HepG2 (cell line): ENCODE results near the gene NEMF. TPM values are rescaled to one million over a fixed set of nuclear protein-coding genes. Genes with fewer than 3 reads are reported as not detected.

Source experiments
- AGO2 ChIP-seq: fragments of 200-400 bp; formaldehyde crosslinking; optimal IDR thresholded peaks from 2 replicates; pipeline ENCODE3; 2017; ENCODE audit warnings: mild to moderate bottlenecking, low read depth, low read length, moderate library complexity
- ARNT2 ChIP-seq: sonication (generic); formaldehyde crosslinking; IDR thresholded peaks from 2 replicates; pipeline ENCODE4 v1.8.0; 2022; ENCODE audit warnings: mild to moderate bottlenecking, low read depth, missing genetic modification reagents, moderate library complexity
- EHMT2 ChIP-seq: fragments of 200-600 bp; sonication (generic); IDR thresholded peaks from 2 replicates; pipeline ENCODE4 v1.7.0; 2017; ENCODE audit warnings: antibody characterized with exemption, low read depth, low read length, borderline replicate concordance
- ELF4 ChIP-seq: sonication (generic); formaldehyde crosslinking; IDR thresholded peaks from 2 replicates; pipeline ENCODE4 v1.5.0; 2020; ENCODE audit warnings: missing genetic modification reagents, mild to moderate bottlenecking, moderate library complexity, borderline replicate concordance
- KDM2A ChIP-seq: sonication (generic); formaldehyde crosslinking; IDR thresholded peaks from 2 replicates; pipeline ENCODE4 v1.4.0; 2020; ENCODE audit warnings: low read depth, missing genetic modification reagents, borderline replicate concordance
- KLF6 ChIP-seq: IDR thresholded peaks from 2 replicates; pipeline ENCODE4 v1.8.0; 2016; ENCODE audit warnings: missing biosample characterization, missing genetic modification reagents
- POLR2A ChIP-seq, 2 experiments: IDR thresholded peaks; 2 replicates each; pipeline ENCODE4 v1.6.1; 2011; ENCODE audit warnings: low read depth in 2 of 2, low read length in 2 of 2, mild to moderate bottlenecking in 1 of 2, moderate library complexity in 1 of 2; ENCODE audit not compliant: insufficient read depth in 1 of 2
- PRMT3 ChIP-seq: sonication (generic); formaldehyde crosslinking; IDR thresholded peaks from 2 replicates; pipeline ENCODE4 v1.8.1; 2022; ENCODE audit warnings: low read depth, mild to moderate bottlenecking, moderate library complexity, missing genetic modification reagents, borderline replicate concordance
- SALL1 ChIP-seq: sonication (generic); formaldehyde crosslinking; IDR thresholded peaks from 2 replicates; pipeline ENCODE4 v1.8.0; 2022; ENCODE audit warnings: mild to moderate bottlenecking, missing genetic modification reagents
- SRY ChIP-seq: sonication (generic); formaldehyde crosslinking; IDR thresholded peaks from 2 replicates; pipeline ENCODE4 v1.8.0; 2022; ENCODE audit warnings: mild to moderate bottlenecking, missing genetic modification reagents
- TCF7 ChIP-seq: sonication (generic); IDR thresholded peaks from 2 replicates; pipeline ENCODE4 v1.6.1; 2016; ENCODE audit warnings: antibody characterized with exemption, low read depth
- ZNF274 ChIP-seq: sonication (generic); formaldehyde crosslinking; IDR thresholded peaks from 2 replicates; pipeline ENCODE4 v1.5.1; 2020; ENCODE audit warnings: mild to moderate bottlenecking, missing genetic modification reagents
- ZNF446 ChIP-seq: sonication (generic); formaldehyde crosslinking; IDR thresholded peaks from 2 replicates; pipeline ENCODE4 v1.5.0; 2020; ENCODE audit warnings: mild to moderate bottlenecking, missing genetic modification reagents
- ZNF510 ChIP-seq: sonication (generic); formaldehyde crosslinking; IDR thresholded peaks from 2 replicates; pipeline ENCODE4 v1.4.0; 2020; ENCODE audit warnings: low read depth, mild to moderate bottlenecking, missing genetic modification reagents
- ZNF530 ChIP-seq: sonication (generic); formaldehyde crosslinking; IDR thresholded peaks from 2 replicates; pipeline ENCODE4 v1.5.0; 2020; ENCODE audit warnings: low read depth, mild to moderate bottlenecking, missing genetic modification reagents
- ZNF577 ChIP-seq: sonication (generic); formaldehyde crosslinking; IDR thresholded peaks from 2 replicates; pipeline ENCODE4 v1.4.0; 2020; ENCODE audit warnings: mild to moderate bottlenecking, low read depth, missing genetic modification reagents, borderline replicate concordance
- ZNF879 ChIP-seq: sonication (generic); formaldehyde crosslinking; IDR thresholded peaks from 2 replicates; pipeline ENCODE4 v1.8.1; 2023; ENCODE audit warnings: missing genetic modification reagents
- polyA plus RNA-seq, 8 experiments: library from polyadenylated mRNA; depleted of rRNA in 3 of 8; stranded (reverse) in 7 of 8; unstranded in 1 of 8; fragments of >200 nt; fragmentation: Illumina TruSeq in 4 of 8; extraction: Trizol in 4 of 8; gene quantifications; 2 replicates each; pipeline versions ENCODE4 v1.2.1 to v1.2.3, GENCODE V29; 2011 to 2016; ENCODE audit warnings: low read depth in 4 of 8, missing spikeins in 1 of 8, mixed read lengths in 1 of 8; ENCODE audit not compliant: insufficient read depth in 1 of 8
- total RNA-seq, 5 experiments: library from RNA; depleted of rRNA; stranded (reverse); fragments of >200 nt; fragmentation: Illumina TruSeq; extraction: Trizol; gene quantifications; 2 replicates each; pipeline ENCODE4 v1.2.3, GENCODE V29; 2016; ENCODE audit warnings: low read depth in 1 of 5
- TF ChIP-seq, protein P1 (sequence below): sonication (generic); formaldehyde crosslinking; conservative IDR thresholded peaks from 2 replicates; pipeline ENCODE4 v1.5.0; 2020; ENCODE audit warnings: missing genetic modification reagents
- TF ChIP-seq, protein P2 (sequence below): IDR thresholded peaks from 2 replicates; pipeline ENCODE4 v1.6.1; 2016; ENCODE audit warnings: missing compliant biosample characterization, missing genetic modification reagents, borderline replicate concordance
- TF ChIP-seq, protein P3 (sequence below): sonication (generic); formaldehyde crosslinking; IDR thresholded peaks from 2 replicates; pipeline ENCODE4 v1.4.0; 2020; ENCODE audit warnings: missing genetic modification reagents, borderline replicate concordance
- TF ChIP-seq, protein P4 (sequence below): IDR thresholded peaks from 2 replicates; pipeline ENCODE4 v1.6.1; 2016

Gene NEMF
- total and polyA plus RNA-seq, 2 of the 13 experiments (the other 11 are each of a cell fraction or from before 2014, with no cell fraction given), result 21.3 to 57.9 TPM

DNA sequence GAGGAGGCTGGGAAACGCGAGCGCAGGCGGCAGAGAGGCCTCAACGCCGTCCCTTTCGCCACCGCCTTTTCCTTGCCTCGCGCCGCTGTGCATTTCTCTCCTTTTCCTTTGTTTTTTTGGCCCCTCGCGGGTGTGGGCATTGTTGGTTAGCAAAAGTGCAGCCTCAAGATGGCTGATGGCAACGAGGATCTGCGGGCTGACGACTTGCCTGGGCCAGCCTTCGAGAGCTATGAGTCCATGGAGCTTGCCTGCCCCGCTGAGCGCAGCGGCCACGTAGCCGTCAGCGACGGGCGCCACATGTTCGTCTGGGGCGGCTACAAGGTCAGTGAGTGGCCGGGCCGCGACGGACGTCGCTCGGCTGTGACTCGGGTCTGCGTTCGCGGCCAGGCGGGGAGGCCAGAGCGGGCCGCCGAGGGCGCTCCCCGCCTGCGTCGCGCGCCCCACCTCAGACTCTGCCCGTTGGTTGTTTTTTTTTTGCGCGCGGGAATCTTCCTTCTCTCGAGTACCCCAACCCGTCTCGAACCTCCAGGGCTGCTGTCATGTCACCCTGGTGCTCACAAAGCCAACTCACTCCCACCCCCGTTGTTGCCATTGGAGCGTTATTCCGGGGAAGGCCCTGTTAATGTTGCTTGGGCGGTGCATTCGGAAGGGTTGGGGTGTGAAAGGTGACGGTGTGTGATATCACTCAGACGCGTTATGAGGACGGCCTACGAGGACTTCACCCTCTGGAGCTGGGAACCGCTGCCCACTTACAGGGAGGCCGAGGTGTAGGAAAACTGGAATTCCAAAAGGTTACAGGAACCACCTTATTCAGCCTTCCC lies 84.1 kb downstream of the NEMF start (continued):
- TF ChIP-seq, protein P1, sequence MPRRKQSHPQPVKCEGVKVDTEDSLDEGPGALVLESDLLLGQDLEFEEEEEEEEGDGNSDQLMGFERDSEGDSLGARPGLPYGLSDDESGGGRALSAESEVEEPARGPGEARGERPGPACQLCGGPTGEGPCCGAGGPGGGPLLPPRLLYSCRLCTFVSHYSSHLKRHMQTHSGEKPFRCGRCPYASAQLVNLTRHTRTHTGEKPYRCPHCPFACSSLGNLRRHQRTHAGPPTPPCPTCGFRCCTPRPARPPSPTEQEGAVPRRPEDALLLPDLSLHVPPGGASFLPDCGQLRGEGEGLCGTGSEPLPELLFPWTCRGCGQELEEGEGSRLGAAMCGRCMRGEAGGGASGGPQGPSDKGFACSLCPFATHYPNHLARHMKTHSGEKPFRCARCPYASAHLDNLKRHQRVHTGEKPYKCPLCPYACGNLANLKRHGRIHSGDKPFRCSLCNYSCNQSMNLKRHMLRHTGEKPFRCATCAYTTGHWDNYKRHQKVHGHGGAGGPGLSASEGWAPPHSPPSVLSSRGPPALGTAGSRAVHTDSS (CRISPR knock-in tag), result no peak
- TF ChIP-seq AGO2, result peak; percentile 99
- no peak for TF ChIP-seq TCF7
- TF ChIP-seq ELF4, result no peak
- 0 out of 2 replicates have a peak, but pooled peaks have one; percentile 10 for TF ChIP-seq KDM2A (CRISPR knock-in tag)
- TF ChIP-seq ZNF879 (CRISPR knock-in tag), result no peak
- TF ChIP-seq PRMT3 (CRISPR knock-in tag), result 0 out of 2 replicates have a peak, but pooled peaks have one; percentile 46
- 0 out of 2 replicates have a peak, but pooled peaks have one; percentile 25 for TF ChIP-seq ZNF446
- TF ChIP-seq, protein P2, sequence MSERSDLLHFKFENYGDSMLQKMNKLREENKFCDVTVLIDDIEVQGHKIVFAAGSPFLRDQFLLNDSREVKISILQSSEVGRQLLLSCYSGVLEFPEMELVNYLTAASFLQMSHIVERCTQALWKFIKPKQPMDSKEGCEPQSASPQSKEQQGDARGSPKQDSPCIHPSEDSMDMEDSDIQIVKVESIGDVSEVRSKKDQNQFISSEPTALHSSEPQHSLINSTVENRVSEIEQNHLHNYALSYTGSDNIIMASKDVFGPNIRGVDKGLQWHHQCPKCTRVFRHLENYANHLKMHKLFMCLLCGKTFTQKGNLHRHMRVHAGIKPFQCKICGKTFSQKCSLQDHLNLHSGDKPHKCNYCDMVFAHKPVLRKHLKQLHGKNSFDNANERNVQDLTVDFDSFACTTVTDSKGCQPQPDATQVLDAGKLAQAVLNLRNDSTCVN (CRISPR knock-in tag), result no peak
- TF ChIP-seq ZNF577 (CRISPR knock-in tag), result no peak
- peak; percentile 11; the same call in 1 of the 2 replicates for TF ChIP-seq ARNT2 (CRISPR knock-in tag)
- TF ChIP-seq ZNF510 (CRISPR knock-in tag), result no peak
- TF ChIP-seq POLR2A (IDR thresholded peaks at IDR 0.05; ENCODE audit: insufficient read depth in 1 of 2, low read depth in 2 of 2, low read length in 2 of 2), result peak; percentile 62 to 72
- TF ChIP-seq, protein P3, sequence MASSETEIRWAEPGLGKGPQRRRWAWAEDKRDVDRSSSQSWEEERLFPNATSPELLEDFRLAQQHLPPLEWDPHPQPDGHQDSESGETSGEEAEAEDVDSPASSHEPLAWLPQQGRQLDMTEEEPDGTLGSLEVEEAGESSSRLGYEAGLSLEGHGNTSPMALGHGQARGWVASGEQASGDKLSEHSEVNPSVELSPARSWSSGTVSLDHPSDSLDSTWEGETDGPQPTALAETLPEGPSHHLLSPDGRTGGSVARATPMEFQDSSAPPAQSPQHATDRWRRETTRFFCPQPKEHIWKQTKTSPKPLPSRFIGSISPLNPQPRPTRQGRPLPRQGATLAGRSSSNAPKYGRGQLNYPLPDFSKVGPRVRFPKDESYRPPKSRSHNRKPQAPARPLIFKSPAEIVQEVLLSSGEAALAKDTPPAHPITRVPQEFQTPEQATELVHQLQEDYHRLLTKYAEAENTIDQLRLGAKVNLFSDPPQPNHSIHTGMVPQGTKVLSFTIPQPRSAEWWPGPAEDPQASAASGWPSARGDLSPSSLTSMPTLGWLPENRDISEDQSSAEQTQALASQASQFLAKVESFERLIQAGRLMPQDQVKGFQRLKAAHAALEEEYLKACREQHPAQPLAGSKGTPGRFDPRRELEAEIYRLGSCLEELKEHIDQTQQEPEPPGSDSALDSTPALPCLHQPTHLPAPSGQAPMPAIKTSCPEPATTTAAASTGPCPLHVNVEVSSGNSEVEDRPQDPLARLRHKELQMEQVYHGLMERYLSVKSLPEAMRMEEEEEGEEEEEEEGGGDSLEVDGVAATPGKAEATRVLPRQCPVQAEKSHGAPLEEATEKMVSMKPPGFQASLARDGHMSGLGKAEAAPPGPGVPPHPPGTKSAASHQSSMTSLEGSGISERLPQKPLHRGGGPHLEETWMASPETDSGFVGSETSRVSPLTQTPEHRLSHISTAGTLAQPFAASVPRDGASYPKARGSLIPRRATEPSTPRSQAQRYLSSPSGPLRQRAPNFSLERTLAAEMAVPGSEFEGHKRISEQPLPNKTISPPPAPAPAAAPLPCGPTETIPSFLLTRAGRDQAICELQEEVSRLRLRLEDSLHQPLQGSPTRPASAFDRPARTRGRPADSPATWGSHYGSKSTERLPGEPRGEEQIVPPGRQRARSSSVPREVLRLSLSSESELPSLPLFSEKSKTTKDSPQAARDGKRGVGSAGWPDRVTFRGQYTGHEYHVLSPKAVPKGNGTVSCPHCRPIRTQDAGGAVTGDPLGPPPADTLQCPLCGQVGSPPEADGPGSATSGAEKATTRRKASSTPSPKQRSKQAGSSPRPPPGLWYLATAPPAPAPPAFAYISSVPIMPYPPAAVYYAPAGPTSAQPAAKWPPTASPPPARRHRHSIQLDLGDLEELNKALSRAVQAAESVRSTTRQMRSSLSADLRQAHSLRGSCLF (CRISPR knock-in tag), result no peak
- TF ChIP-seq ZNF530 (CRISPR knock-in tag), result no peak
- TF ChIP-seq KLF6 (CRISPR knock-in tag), result peak; percentile 14; the same call in 1 of the 2 replicates
- TF ChIP-seq, protein P4, sequence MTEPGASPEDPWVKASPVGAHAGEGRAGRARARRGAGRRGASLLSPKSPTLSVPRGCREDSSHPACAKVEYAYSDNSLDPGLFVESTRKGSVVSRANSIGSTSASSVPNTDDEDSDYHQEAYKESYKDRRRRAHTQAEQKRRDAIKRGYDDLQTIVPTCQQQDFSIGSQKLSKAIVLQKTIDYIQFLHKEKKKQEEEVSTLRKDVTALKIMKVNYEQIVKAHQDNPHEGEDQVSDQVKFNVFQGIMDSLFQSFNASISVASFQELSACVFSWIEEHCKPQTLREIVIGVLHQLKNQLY (CRISPR knock-in tag), result no peak
- 0 out of 2 replicates have a peak, but pooled peaks have one; percentile 30 for TF ChIP-seq SRY
- peak; percentile 56; the same call in 1 of the 2 replicates for TF ChIP-seq ZNF274 (CRISPR knock-in tag)
- TF ChIP-seq EHMT2, result no peak
- TF ChIP-seq SALL1, result peak; percentile 6; the same call in 1 of the 2 replicates
